Effector memory CD8-positive, alpha-beta T cell (primary cell): ENCODE results near the gene TBR1.

Experiments used
- ATAC-seq: fragments of 150-1000 bp; cut with Tn5 transposase; replicated peaks from 2 replicates; pipeline ENCODE4 v1.10.0; 2021; ENCODE audit warnings: mild to moderate bottlenecking, moderate library complexity
- DNase-seq, 3 experiments: peaks; one replicate each; pipeline ENCODE4 v3.0.0; 2021
- H3K27ac Mint-ChIP-seq, 2 donors: one replicate each; pipeline ENCODE4 v1.8.0; 2022; ENCODE audit warnings: mild to moderate bottlenecking in 2 of 2, mixed read lengths in 2 of 2, moderate library complexity in 2 of 2
- H3K27me3 Mint-ChIP-seq, 2 donors: one replicate each; pipeline ENCODE4 v1.8.0; 2022; ENCODE audit warnings: mixed read lengths in 2 of 2
- H3K36me3 Mint-ChIP-seq: one replicate; pipeline ENCODE4 v1.8.0; 2022; ENCODE audit warnings: mild to moderate bottlenecking, moderate library complexity, mixed read lengths; ENCODE audit not compliant: insufficient read depth
- H3K4me1 Mint-ChIP-seq, 2 donors: one replicate each; pipeline ENCODE4 v1.8.0; 2022; ENCODE audit warnings: low read depth in 2 of 2, mixed read lengths in 2 of 2
- H3K4me3 Mint-ChIP-seq, 2 donors: one replicate each; pipeline ENCODE4 v1.8.0; 2022; ENCODE audit warnings: mild to moderate bottlenecking in 2 of 2, mixed read lengths in 2 of 2, moderate library complexity in 2 of 2
- H3K9me3 Mint-ChIP-seq, 2 donors: one replicate each; pipeline ENCODE4 v1.8.0; 2022; ENCODE audit warnings: mixed read lengths in 2 of 2
- total RNA-seq, 9 experiments: gene quantifications; one replicate each; lab custom pipeline; 2026; lab: John Stamatoyannopoulos, UW

Gene TBR1
- 0 to 0.53 (median 0.13) reads per million in 9 experiments for total RNA-seq

GRCh38 chr2:161415987-161416707 lies at the start of gene TBR1:
Gene TBR1 (plus strand): TSS chr2:161416297. CDS start chr2:161416411, 114 bp downstream.
- Mint-ChIP-seq H3K27ac (no peak within 1 kb of the TSS), H3K36me3 (peaks cover 4% of the 10 kb centered on the region), H3K4me1 (peaks cover 29 to 40% of the 10 kb centered on the region in 2 donors), H3K9me3 (no peaks in the 10 kb centered on the region), H3K27me3 (peaks cover 69 to 74% of the 10 kb centered on the region in 2 donors), H3K4me3 (peak within 1 kb of the TSS; percentile 76 to 79)
- peak; percentile 4 for ATAC-seq
- no peak for DNase-seq

GRCh38 chr2:161367675-161368074 lies 48.4 kb upstream of the TBR1 start:
- ATAC-seq (no peak), DNase-seq (no peak)
- no peaks in the 10 kb centered on the region for H3K27me3 Mint-ChIP-seq
- peaks cover 0 to 18% of the 10 kb centered on the region in 2 donors for H3K4me1 Mint-ChIP-seq
- no peaks in the 10 kb centered on the region for H3K9me3 Mint-ChIP-seq
- no peak overlapping the region for H3K4me3 Mint-ChIP-seq
- peaks cover 16% of the 10 kb centered on the region for H3K36me3 Mint-ChIP-seq
- no peak overlapping the region for H3K27ac Mint-ChIP-seq

GRCh38 chr2:161369311-161369710 lies 46.8 kb upstream of the TBR1 start:
- no peaks in the 10 kb centered on the region for H3K27me3 Mint-ChIP-seq
- H3K4me1 Mint-ChIP-seq = peaks cover 0 to 14% of the 10 kb centered on the region in 2 donors
- no peaks in the 10 kb centered on the region for H3K9me3 Mint-ChIP-seq
- no peak for ATAC-seq
- H3K4me3 Mint-ChIP-seq = no peak overlapping the region
- H3K27ac Mint-ChIP-seq = no peak overlapping the region
- peaks cover 16% of the 10 kb centered on the region for H3K36me3 Mint-ChIP-seq
- no peak for DNase-seq

- DNase-seq (no peak), ATAC-seq (no peak)
- Mint-ChIP-seq H3K36me3 (peaks cover 22% of the 10 kb centered on the region), H3K4me1 (peaks cover 0 to 5% of the 10 kb centered on the region in 2 donors), H3K27ac (peak overlapping the region in 1 of 2 donors; percentile 46), H3K27me3 (no peaks in the 10 kb centered on the region), H3K9me3 (no peaks in the 10 kb centered on the region), H3K4me3 (no peak overlapping the region)
Measured at GRCh38 chr2:161370981-161371380, 45.1 kb upstream of the TBR1 start.

- no peak overlapping the region for H3K27ac Mint-ChIP-seq
- DNase-seq = no peak
- peaks cover 22% of the 10 kb centered on the region for H3K36me3 Mint-ChIP-seq
- ATAC-seq = no peak
- no peaks in the 10 kb centered on the region for H3K4me1 Mint-ChIP-seq
- H3K4me3 Mint-ChIP-seq = no peak overlapping the region
- H3K9me3 Mint-ChIP-seq = no peaks in the 10 kb centered on the region
- no peaks in the 10 kb centered on the region for H3K27me3 Mint-ChIP-seq
Measured at GRCh38 chr2:161371869-161372268, 44.2 kb upstream of the TBR1 start.

GRCh38 chr2:161373942-161374341 lies 42.2 kb upstream of the TBR1 start:
- H3K27me3 Mint-ChIP-seq = no peaks in the 10 kb centered on the region
- peaks cover 19% of the 10 kb centered on the region for H3K36me3 Mint-ChIP-seq
- no peak for ATAC-seq
- H3K4me1 Mint-ChIP-seq = no peaks in the 10 kb centered on the region
- H3K4me3 Mint-ChIP-seq = no peak overlapping the region
- H3K9me3 Mint-ChIP-seq = no peaks in the 10 kb centered on the region
- H3K27ac Mint-ChIP-seq = no peak overlapping the region
- no peak for DNase-seq

GRCh38 chr2:161374446-161374845 lies 41.7 kb upstream of the TBR1 start:
- ATAC-seq (no peak), DNase-seq (no peak)
- peaks cover 19% of the 10 kb centered on the region for H3K36me3 Mint-ChIP-seq
- no peak overlapping the region for H3K27ac Mint-ChIP-seq
- no peaks in the 10 kb centered on the region for H3K4me1 Mint-ChIP-seq
- H3K4me3 Mint-ChIP-seq = no peak overlapping the region
- H3K27me3 Mint-ChIP-seq = no peaks in the 10 kb centered on the region
- no peaks in the 10 kb centered on the region for H3K9me3 Mint-ChIP-seq

GRCh38 chr2:161379740-161380139 lies 36.4 kb upstream of the TBR1 start:
- Mint-ChIP-seq H3K4me1 (peaks cover 1 to 4% of the 10 kb centered on the region in 2 donors), H3K27me3 (no peaks in the 10 kb centered on the region), H3K9me3 (no peaks in the 10 kb centered on the region), H3K36me3 (peaks cover 10% of the 10 kb centered on the region), H3K27ac (peak overlapping the region in 1 of 2 donors; percentile 11), H3K4me3 (no peak overlapping the region)
- no peak for ATAC-seq
- DNase-seq = no peak

GRCh38 chr2:161381546-161381945 lies 34.6 kb upstream of the TBR1 start:
- Mint-ChIP-seq H3K36me3 (peaks cover 3% of the 10 kb centered on the region), H3K4me1 (peaks cover 5 to 8% of the 10 kb centered on the region in 2 donors), H3K4me3 (no peak overlapping the region), H3K27me3 (no peaks in the 10 kb centered on the region), H3K9me3 (no peaks in the 10 kb centered on the region), H3K27ac (no peak overlapping the region)
- ATAC-seq (no peak), DNase-seq (no peak)

- H3K4me1 Mint-ChIP-seq = peaks cover 5 to 8% of the 10 kb centered on the region in 2 donors
- no peaks in the 10 kb centered on the region for H3K27me3 Mint-ChIP-seq
- ATAC-seq (no peak), DNase-seq (no peak)
- no peaks in the 10 kb centered on the region for H3K9me3 Mint-ChIP-seq
- H3K27ac Mint-ChIP-seq = no peak overlapping the region
- no peaks in the 10 kb centered on the region for H3K36me3 Mint-ChIP-seq
- H3K4me3 Mint-ChIP-seq = no peak overlapping the region
Measured at GRCh38 chr2:161382747-161383146, 33.4 kb upstream of the TBR1 start.

GRCh38 chr2:161384864-161385263 lies 31.2 kb upstream of the TBR1 start:
- Mint-ChIP-seq H3K4me1 (peaks cover 5 to 8% of the 10 kb centered on the region in 2 donors), H3K27me3 (no peaks in the 10 kb centered on the region), H3K27ac (peak overlapping the region in 1 of 2 donors; percentile 8), H3K9me3 (no peaks in the 10 kb centered on the region), H3K36me3 (no peaks in the 10 kb centered on the region), H3K4me3 (no peak overlapping the region)
- DNase-seq (no peak), ATAC-seq (peak; percentile 94)

- H3K27me3 Mint-ChIP-seq = no peaks in the 10 kb centered on the region
- ATAC-seq (no peak), DNase-seq (no peak)
- no peak overlapping the region for H3K27ac Mint-ChIP-seq
- peaks cover 5 to 8% of the 10 kb centered on the region in 2 donors for H3K4me1 Mint-ChIP-seq
- H3K9me3 Mint-ChIP-seq = no peaks in the 10 kb centered on the region
- H3K4me3 Mint-ChIP-seq = no peak overlapping the region
- peaks cover 6% of the 10 kb centered on the region for H3K36me3 Mint-ChIP-seq
Measured at GRCh38 chr2:161386228-161386824, 29.8 kb upstream of the TBR1 start.

GRCh38 chr2:161388146-161388779 lies 27.8 kb upstream of the TBR1 start:
- Mint-ChIP-seq H3K27ac (no peak overlapping the region), H3K4me1 (peaks cover 5 to 8% of the 10 kb centered on the region in 2 donors), H3K4me3 (no peak overlapping the region), H3K27me3 (no peaks in the 10 kb centered on the region), H3K9me3 (no peaks in the 10 kb centered on the region), H3K36me3 (peaks cover 17% of the 10 kb centered on the region)
- ATAC-seq = no peak
- no peak for DNase-seq
